HG03060 (cell line): ENCODE results near the gene TMEM204.

ENCODE experiments used
- ATAC-seq: cut with Tn5 transposase; IDR thresholded peaks from one replicate; pipeline ENCODE4 v1.9.1; 2021; ENCODE audit warnings: low read depth, moderate number of reproducible peaks; ENCODE audit not compliant: unreplicated experiment

Gene TMEM204

DNA sequence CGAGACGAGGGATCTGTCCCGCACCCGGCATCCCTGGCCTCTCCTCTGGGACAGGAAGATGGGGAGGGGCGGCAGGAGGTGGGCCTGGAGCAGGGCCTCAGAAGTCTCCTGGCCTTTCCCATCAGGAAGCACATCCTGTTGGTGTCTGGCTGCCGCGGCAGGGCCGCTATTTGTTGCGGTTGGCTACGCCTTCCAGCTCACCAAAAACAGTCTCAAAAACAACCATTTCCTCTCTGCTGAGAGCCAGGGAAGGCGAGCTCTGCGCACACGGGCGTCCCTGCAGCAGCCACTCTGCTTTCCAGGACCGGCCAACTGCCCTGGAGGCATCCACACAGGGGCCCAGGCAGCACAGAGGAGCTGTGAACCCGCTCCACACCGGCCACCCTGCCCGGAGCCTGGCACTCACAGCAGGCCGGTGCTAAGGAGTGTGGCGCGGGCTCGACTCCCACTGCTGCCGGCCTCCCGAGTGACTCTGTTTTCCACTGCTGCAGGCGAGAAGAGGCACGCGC is at the start of gene TMEM204:
TMEM204 (plus strand) TSS at position 224 of the 509 bp plus-strand sequence. CDS start 610 bp downstream, outside the sequence.
- no peak for ATAC-seq

DNA sequence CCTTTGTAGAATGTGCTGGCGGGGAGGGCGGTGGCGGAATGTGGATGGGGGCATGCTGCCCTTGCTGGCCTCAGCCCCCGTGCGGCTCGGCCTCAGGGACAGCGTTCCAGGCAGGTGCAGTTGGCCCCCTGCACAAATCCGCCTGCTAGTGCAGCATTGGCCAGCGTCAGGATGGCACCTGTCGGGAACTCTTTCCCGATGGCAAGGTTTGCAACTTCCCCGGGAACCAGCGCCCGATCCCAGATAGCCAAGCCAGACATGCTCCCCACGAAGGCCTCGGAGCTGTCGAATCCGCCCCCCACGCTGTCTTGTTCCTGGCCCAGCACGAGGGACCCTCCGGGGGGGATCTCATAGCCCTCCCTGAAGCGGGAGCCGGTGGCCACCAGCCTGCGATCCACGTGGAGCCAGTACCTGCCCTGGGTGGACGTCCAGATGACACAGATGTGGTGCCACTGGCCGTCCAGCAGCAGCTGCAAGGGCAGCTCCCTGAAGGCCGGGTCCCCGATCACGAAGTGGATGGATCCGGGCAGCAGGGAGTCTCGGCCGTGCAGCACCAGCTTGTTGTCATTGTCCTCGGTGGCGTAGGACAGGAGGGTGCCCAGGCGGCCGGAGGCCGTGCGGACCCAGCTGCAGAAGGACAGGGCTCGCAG is 47.5 kb upstream of the TMEM204 start:
- no peak for ATAC-seq

DNA sequence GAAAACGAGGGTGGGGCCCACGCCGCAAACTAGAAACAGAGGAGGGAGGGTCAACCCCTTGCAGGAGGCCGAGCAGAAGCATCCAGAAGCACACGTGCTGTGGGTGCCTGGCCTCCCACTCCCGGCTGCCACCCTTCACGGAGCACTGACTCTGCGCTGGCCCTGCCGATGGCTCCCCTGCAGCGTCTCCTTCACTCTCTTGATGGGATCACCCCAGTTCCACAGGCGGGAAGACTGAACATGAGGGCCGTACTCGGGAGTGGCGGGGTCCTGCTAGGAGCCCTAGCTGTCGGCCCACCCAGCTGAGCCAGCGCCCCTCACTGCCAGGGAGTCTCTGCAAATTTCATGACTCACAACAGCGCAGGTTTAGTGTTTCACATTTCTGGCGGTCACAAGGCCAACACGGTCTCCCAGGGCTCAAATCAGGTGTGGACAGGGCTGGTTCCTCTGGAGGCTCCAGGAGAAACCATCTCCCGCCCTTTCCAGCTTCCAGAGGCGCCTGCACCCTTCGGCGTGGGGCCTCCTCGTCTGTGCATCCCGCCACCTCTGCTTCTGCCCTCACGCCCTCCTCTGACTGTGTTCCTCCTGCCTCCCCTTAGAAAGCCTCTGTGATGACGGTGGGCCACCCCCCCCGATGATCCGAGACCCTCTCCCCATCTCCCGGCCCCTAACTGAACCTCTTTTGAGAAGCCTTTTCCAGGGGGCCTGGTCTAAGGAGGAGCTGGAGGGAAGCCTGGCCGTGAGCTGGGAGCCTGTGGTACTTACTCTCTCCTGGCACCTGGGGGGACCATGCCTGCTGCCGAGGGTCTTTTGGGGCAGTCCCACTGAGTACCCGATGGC is 46.7 kb upstream of the TMEM204 start:
- ATAC-seq, result no peak

DNA sequence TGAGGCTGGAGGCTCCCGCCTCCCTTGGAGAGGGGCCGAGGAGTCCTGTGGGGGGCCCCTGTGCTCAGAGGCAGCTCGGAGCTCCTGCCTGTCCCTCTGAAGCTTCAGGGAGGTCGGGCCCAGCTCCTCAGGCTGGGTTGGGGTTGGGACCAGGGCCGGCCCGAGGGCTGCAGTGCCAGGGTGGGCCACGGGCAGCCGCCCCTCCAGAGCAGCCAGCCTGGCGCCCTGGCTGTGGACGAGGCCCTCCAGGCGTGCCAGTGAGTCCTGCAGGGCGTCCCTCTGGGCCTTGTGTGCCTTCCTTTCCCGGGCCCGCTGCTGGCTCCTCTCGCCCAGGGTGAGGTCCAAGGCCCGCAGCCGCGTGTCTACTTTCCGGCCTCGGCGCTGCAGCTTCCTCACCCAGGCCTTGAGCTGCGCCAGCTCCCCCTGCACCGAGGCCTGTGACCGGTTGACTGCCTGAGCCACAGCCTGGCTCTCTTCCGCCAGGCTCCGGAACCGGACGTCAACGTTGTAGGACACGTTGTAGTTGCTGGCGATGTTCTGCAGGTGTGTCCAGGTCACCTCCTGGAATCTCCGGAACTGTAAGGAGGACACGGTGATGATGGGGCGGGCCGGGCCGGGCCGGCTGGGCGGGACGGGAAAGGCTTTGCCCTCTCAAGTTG is 45.9 kb upstream of the TMEM204 start:
- ATAC-seq, result no peak

DNA sequence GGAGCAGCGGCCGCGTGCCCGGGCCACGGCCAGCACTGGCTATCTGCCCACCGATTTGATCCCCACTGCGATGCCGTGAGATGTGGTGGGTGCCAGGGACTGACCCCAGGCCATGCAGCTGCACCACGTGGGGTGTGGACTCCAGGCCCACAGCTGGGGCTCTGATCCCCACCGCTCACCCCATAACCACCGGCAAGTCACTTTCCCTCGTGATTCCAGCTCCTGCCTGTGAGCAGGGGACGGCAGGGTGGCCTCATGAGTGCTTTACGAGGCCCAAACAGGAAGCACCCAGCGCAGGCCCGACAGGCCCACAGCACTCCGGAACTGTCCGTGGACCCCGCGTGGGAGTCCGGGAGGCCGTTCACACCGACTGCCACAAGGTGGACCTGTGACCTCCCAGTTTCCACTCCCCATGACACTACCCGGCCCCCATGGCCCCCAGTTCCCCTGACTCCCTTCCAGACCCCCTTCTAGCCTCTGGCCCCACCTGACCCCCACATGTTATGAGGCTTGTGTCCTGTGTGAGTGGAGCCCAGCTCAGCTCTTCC is 45.3 kb upstream of the TMEM204 start:
- no peak for ATAC-seq

DNA sequence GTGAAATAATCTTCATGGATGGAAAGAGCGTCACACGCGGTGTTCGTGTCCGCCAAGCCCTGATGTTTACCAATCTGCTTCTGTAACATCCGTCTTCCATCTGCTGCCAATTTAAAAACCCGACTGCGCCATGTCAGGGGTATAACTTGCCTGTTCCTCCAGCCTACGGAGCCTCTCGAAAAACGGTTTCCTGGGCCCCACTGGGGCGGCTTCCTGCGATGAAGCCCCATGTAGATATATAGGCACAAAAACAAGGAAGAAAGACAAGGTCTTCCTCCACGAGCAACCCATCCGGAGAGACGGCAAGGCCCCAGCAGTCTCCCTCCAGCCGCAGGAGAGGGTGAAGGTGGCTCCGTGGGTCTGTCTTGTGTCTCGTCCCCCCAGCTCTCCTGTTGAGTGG is 44.8 kb upstream of the TMEM204 start, which contains the start of gene PTX4:
PTX4 (minus strand) TSS at position 326 of the 400 bp plus-strand sequence; CDS start at position 291, 35 bp downstream.
- no peak for ATAC-seq

DNA sequence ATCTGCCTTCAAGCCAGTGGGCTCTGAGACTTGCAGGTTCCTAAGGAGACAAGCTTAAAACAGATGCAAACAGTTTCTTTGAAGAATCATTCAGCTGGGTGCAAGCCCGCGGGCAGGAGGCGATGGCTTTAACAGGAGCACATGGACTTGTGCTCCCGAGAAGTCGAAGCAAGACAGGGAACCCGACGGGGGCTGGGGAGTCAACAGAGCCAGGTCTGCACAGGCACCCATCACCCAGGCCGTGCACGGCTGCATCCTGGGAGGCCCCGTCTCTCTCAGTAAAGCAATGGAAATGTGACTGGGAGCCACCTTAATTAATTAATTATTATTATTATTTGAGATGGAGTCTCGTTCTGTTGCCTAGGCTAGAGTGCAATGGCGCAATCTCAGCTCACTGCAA is 44.4 kb upstream of the TMEM204 start:
- no peak for ATAC-seq

DNA sequence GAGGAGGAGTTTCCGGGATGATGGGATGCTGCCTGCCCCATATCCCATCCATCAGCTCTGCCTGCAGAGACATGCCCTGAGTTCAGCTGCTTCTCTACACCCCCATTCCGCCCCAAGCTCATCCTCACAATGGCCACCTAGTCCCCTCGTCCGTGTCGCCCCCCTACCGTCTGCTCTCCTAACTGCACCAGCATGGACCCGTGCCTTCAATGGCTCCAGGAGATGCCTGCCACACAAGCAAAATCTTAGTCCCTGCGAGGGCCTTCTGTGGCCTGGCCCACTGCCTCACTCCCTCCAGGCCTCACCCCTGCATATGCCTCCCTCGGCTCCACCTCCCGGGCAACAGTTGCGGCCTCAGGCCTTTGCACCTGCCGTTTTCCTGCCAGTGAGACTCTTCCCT is 42.1 kb upstream of the TMEM204 start:
- no peak for ATAC-seq

DNA sequence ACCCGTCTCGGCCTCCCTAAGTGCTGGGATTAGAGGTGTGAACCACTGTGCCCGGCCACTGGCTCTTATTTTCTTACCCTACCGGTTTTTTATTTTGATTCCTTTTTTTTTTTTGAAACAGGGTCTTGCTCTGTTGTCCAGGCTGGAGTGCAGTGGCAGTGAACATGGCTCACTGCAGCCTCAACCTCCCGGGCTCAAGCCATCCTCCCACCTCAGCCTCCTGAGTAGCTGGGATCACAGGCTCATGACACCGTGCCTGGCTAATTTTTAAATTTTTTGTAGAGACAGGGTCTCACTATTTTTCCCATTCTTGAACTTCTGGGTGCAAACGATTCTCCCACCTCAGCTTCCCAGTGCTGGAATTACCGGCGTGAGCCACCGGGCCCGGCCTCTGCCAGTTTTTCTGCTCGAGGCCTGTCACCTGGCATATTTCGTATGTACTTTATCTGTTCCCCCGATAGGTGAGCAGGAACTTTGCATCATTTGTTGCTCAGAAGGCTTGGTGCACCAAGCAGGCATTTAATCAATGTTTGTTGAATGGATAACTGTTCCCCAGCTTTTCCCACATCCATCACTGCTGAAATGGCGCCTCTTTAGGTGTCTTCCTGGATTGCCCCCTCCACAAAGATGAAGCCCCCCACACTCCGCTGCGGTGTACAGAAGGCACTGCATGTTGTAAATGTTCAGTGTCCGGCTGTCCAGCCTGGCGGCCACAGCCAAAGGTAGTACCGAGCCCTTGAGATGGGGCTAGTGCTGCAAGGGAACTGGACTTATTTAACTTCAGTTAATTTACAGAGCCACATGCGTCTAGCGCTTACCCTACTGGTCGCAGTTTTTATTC is 41.2 kb upstream of the TMEM204 start:
- no peak for ATAC-seq

DNA sequence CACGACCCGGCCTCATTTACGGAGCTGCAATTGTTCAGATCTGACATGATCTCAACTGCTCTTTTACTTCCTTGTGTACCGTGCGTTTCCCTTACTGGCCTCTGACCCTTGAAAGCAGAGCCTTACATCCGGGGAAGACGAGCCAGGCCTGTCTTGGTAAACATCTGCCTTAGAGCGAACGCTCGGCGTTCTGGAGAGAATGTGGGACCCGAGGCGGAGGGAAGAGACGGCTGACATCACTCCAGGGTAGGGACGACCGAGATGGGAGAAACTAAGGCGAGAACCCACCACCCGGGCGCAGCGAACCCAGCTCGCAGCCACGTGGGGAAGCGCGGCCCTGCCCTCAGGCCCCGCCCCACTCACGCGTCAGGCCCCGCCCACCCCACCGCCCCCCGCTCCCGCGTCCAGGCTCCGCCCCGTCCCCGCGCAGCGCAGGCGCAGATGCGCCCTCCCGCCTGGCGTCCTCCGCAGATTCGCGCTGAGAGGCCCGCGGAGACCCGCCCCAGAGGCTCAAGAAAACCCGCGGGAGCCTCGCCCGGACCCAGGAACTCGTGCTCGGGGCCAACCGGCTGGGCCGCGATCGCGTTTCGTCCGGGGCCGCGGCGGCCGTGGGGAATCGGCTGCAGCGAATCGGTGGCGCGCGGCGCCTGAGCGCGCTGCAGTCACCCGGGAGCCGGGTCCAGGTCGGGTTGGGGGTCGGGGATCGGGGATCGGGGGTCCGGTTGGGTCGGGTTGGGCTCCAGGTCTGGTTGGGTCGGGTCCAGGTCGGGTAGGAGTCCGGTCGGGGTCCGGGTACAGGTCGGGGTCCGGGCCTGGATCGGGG is 40.3 kb upstream of the TMEM204 start, which contains the start of gene TELO2:
TELO2 (plus strand) TSS at position 438 of the 823 bp plus-strand sequence. CDS start 922 bp downstream, outside the sequence.
- no peak for ATAC-seq

DNA sequence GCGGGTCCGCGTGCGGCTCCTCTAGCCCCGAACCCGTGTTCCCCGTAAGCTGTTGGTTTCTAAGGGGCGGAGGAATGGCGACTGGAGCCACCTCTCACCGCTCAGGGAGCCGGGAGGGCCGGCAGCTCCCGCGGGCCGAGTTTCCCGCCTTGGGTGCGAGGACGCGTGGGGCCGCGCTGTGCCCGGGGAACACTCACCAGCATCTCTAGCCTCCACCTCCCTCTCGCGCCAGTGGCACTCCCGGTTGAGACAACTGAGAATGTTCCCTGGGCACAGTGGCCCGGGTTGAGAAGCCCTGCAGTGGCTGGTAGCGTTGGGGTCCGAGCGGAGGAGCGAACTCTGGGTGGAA is 39.7 kb upstream of the TMEM204 start:
- no peak for ATAC-seq

DNA sequence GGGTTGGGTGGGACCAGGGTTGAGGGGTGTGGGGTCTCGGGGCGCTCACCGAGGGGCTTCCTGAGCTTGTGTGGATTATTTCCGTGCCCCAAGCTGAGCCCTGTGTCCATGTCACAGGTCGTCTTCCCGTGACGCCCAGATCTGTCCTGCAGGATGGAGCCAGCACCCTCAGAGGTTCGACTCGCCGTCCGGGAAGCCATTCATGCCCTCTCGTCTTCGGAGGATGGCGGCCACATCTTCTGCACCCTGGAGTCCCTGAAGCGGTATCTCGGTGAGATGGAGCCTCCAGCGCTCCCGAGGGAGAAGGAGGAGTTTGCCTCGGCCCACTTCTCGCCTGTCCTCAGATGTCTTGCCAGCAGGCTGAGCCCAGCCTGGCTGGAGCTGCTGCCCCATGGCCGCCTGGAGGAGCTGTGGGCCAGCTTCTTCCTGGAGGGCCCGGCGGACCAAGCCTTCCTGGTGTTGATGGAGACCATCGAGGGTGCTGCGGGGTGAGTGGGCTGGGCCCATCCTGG is 39.3 kb upstream of the TMEM204 start:
- ATAC-seq, result no peak

DNA sequence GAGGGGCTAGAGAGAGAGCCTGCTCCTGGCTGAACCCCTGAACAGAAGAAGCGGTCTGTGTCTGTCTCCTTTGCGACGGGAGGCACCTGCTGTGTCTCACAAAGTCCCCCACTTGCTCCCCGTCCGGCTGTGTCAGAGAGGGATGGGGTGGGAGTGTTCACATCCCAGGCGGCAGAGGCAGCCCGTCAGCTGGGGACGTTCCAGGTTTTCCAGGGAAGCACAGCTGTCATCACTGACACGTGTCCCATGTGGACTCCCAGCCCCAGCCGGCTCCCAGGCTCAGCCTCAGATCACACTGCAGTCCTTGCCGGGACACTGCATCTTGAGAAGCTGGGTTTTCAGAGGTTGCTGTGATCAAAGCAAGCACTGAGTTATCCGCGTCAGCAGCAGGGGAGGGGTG is 38.8 kb upstream of the TMEM204 start:
- ATAC-seq, result no peak

DNA sequence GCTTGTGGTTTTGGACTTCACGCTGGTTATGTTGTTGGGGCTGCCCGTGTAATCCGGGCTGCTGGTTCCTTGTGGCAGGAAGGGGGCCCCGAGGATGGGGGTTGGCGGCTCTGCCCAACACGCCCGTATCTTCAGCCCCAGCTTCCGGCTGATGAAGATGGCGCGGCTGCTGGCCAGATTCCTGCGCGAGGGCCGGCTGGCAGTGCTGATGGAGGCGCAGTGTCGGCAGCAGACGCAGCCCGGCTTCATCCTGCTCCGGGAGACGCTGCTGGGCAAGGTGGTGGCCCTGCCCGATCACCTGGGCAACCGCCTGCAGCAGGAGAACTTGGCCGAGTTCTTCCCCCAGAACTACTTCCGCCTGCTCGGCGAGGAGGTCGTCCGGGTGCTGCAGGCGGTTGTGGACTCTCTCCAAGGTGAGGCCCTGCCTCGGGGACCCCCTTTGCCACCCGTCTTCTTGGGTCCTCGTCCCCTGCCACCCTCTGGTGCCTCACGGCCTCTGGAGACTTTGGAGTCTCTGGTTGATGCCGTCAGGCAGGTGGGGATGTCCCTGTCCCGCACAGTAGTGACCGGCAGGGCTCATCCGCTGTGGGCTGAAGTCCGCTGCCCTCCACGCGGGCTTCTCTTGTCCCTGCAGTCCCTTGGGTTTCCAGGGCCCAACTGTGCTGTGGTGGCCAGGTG is 38.1 kb upstream of the TMEM204 start:
- ATAC-seq, result no peak

DNA sequence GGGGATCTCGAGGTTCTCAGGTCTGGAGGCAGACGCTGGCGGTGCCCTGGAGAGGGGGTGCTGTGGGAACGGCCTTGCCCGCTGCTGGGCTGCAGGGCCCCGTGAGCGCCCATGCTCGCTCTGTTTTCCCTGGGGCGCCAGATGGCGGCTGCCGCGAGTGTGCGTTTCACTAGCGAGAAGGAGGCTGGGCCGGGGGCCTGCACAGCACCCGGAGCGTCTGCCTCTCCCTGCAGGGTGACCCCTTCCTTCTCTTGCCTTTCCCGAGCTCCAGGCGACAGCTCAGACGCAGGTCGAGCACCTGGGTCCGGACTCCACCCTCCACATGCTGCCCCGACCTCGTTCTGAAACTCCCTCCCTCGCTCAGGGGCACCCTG is 37.6 kb upstream of the TMEM204 start:
- ATAC-seq, result no peak

DNA sequence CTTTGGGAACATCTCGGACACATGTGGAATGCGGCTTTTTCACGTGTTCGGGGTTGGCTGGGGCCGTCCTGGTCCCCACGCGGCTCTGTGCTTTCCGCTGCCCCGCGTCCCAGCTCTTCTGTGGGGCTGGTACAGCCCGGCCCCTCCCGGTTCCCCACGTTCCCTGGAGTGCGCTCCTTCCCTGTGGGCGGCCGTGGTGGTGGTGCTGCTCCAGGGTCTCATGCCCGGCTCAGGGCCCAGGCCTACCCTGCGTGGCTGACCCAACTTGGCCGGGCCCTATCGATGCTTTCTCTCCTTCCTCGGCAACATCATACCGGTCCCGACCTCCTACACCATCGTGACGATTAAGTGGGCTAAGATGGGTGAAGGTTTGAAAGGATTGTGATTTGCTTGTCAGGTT is 37.0 kb upstream of the TMEM204 start:
- ATAC-seq, result no peak

DNA sequence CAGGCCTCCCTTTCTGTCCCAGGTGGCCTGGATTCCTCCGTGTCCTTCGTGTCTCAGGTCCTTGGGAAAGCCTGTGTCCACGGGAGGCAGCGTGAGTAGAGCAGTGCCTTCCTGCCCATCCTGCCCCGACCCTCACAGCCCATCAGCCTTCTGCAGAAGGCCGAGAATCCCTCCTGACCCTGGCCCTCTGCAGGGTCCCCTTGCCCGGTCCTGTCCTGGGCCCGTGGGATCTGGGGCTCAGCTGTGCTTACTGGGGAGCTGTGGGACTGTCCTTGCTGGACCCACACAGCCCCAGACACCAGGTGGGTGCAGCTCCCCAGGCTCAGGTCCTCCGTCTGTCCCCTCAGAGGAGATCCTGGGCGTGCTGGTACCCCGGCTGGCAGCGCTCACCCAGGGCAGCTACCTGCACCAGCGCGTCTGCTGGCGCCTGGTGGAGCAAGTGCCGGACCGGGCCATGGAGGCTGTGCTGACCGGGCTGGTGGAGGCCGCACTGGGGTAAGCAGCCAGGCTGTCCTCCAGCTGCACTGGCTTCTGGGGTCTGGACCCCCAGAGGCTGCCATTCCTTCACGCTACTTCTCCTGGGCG is 36.4 kb upstream of the TMEM204 start:
- no peak for ATAC-seq
